Measurements from ENCODE around the gene CCT6A.
"Not testable (repeated sequence)": the region's sequence is repeated elsewhere in the genome, so short reads cannot be mapped to it uniquely, and the experiment has no call there.

Gene CCT6A

DNA sequence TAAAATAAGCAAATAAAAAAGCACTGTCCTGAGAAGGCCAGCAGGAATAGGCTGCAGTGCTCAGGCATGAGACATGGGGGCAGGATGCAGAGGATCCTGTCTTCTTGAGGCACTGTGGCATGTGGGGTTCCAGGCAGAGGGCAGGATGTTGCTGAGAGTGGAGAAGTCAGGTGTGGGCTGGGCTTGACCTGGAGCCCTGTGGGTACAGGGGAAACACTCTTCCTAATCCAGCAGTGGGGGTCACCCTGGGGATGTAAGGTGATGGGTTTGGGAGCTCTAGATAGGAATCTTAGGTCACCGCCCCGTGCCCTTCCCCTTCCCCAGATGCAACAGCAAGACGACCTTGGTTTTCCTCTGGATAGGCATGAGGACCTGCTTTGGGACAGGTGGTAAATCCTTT, 26.1 kb downstream of the CCT6A start:
- H3K4me3 ChIP-seq (ENCODE audit: low read depth, low read length): no peak overlapping the region
- TF ChIP-seq, protein P1, sequence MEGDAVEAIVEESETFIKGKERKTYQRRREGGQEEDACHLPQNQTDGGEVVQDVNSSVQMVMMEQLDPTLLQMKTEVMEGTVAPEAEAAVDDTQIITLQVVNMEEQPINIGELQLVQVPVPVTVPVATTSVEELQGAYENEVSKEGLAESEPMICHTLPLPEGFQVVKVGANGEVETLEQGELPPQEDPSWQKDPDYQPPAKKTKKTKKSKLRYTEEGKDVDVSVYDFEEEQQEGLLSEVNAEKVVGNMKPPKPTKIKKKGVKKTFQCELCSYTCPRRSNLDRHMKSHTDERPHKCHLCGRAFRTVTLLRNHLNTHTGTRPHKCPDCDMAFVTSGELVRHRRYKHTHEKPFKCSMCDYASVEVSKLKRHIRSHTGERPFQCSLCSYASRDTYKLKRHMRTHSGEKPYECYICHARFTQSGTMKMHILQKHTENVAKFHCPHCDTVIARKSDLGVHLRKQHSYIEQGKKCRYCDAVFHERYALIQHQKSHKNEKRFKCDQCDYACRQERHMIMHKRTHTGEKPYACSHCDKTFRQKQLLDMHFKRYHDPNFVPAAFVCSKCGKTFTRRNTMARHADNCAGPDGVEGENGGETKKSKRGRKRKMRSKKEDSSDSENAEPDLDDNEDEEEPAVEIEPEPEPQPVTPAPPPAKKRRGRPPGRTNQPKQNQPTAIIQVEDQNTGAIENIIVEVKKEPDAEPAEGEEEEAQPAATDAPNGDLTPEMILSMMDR (IDR thresholded peaks at IDR 0.05; ENCODE audit: low read depth, low read length, missing control alignments): no peak
- in situ Hi-C loops (cut with HindIII; ENCODE audit: low sequenced_read_pairs): no loop called here
- no peak for DNase-seq (ENCODE audit: low read depth)

DNA sequence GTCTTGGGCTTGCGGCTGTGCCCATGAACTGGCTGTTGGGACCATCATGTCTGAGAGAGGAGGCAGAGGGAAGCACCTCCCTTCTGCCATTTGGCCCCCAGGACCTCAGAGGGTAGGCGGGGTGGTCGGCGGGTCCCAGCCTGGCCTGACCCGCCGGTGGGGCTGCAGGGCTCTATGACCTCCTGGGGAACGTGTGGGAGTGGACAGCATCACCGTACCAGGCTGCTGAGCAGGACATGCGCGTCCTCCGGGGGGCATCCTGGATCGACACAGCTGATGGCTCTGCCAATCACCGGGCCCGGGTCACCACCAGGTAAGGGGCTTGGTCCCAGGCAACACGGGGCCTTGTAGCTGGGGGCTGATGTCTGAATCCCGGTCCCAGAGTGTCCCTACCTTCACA, 26.6 kb downstream of the CCT6A start:
- TF ChIP-seq, protein P1 (IDR thresholded peaks at IDR 0.05; ENCODE audit: low read depth, low read length, missing control alignments): no peak
- H3K4me3 ChIP-seq (ENCODE audit: low read depth, low read length): no peak overlapping the region
- DNase-seq (ENCODE audit: low read depth): no peak
- in situ Hi-C loops (cut with HindIII; ENCODE audit: low sequenced_read_pairs): no loop called here

DNA sequence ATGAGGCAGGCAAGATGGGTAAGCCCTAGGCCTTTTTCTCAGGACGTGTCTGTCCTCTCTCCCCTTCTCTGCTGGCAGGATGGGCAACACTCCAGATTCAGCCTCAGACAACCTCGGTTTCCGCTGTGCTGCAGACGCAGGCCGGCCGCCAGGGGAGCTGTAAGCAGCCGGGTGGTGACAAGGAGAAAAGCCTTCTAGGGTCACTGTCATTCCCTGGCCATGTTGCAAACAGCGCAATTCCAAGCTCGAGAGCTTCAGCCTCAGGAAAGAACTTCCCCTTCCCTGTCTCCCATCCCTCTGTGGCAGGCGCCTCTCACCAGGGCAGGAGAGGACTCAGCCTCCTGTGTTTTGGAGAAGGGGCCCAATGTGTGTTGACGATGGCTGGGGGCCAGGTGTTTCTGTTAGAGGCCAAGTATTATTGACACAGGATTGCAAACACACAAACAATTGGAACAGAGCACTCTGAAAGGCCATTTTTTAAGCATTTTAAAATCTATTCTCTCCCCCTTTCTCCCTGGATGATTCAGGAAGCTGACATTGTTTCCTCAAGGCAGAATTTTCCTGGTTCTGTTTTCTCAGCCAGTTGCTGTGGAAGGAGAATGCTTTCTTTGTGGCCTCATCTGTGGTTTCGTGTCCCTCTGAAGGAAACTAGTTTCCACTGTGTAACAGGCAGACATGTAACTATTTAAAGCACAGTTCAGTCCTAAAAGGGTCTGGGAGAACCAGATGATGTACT, 28.1 kb downstream of the CCT6A start:
- peak; percentile 67 for DNase-seq (ENCODE audit: low read depth)
- TF ChIP-seq, protein P1 (IDR thresholded peaks at IDR 0.05; ENCODE audit: low read depth, low read length, missing control alignments): peak; percentile 94
- in situ Hi-C loops (cut with HindIII; ENCODE audit: low sequenced_read_pairs): no loop called here
- no peak overlapping the region for H3K4me3 ChIP-seq (ENCODE audit: low read depth, low read length)

DNA sequence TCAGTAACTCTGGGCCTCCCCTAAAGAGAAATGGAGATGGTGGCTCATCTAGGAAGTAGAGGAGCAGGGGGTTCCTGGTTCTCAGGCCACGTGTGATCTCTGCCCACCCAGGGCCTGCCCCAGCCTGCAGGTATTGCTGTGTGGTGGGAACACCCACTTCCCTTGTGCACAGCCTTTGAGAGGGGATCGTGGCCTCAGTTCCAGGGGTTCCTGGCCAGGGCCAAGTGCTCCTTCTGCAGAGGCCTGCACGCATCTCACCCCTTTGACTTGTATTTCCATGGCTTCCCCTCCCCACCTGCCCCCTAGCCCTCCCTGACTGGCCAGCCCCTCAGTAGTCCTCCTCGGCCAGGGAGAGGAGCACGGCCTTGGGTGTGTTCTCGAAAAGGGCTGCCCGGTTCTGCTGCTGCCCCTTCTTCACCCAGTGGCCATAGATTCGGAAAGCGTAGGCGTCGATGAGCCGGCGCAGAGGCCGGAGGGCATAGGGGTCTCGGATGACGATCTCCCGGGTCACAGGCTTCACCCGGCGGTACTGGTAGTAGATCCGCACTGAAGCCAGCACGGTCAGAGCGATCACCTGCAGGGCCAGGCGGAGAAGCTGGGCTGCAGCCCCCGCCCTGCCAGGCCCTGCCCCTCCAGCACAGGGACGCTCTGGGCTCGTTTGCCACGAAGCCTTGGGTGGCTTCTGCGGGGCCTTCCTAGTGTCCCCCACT, 29.3 kb downstream of the CCT6A start:
- H3K4me3 ChIP-seq (ENCODE audit: low read depth, low read length); in situ Hi-C loops (cut with HindIII; ENCODE audit: low sequenced_read_pairs); DNase-seq (ENCODE audit: low read depth): not testable (repeated sequence)

DNA sequence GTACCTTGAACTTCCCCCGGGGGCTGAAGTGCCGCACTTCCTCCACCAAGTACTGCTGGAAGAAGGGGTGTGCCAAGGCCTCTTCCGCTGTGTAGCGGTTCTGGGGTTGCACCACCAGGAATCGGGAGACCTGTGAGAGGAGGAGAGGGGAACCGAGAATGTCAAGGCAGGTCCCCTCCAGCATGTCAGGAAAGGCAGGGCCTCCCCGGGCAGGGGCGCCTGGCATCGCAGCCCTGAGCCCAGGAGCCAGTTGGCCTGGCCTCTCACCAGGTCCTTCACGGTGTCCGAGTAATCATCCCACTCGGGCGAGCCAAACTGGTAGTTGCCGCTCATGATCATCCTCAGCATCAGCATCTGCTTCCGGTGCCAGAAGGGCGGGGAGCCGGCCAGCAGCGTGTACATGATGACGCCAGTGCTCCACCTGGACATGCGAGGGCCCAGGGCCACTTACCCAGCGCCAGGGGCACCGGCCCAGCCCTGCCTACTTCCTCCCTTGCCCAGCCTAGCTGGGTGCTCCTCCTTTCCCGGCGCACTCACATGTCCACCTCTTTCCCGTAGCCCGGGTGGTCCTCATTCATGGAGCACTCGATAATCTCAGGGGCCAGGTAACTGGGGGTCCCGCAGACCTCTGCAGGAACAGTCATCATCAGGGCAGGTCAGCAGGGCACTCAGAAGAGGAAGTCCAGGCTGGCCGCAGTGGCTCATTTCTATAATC, 30.2 kb downstream of the CCT6A start:
- DNase-seq (ENCODE audit: low read depth): no peak
- in situ Hi-C loops (cut with HindIII; ENCODE audit: low sequenced_read_pairs): no loop called here
- H3K4me3 ChIP-seq (ENCODE audit: low read depth, low read length): no peak overlapping the region
- TF ChIP-seq, protein P1 (IDR thresholded peaks at IDR 0.05; ENCODE audit: low read depth, low read length, missing control alignments): no peak

DNA sequence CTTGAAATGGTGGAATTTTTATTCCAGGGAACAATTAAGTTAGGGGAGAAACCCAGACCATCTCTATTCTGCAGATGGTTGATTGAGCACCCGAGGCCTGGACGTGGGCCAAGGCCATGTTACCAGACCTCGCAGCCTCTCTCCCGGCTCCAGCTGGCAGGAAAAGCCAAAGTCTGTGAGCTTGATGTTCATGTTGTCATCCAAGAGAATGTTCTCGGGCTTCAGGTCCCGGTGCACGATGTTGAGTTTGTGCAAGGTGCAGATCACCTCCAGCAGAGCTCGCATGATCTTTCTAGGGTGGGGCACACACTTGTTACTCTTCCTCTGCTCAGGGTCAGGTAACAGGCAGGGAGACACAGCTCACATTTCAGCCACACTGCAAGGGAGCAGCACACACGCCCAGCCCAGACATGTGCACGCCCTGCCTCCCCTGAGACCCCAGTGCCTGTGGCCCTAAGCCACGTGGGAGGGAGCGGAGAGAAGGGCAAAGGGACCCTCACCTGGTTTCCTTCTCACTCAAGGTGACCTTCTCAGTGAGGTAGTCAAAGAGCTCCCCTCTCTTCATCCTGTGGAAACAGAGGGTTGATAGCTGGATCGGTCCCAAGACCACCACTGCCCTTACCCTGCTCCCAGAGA, 31.7 kb downstream of the CCT6A start:
- H3K4me3 ChIP-seq (ENCODE audit: low read depth, low read length): no peak overlapping the region
- no peak for DNase-seq (ENCODE audit: low read depth)
- in situ Hi-C loops (cut with HindIII; ENCODE audit: low sequenced_read_pairs): no loop called here
- TF ChIP-seq, protein P1 (IDR thresholded peaks at IDR 0.05; ENCODE audit: low read depth, low read length, missing control alignments): no peak
